Measurements from ENCODE around the gene SHROOM2.

Gene SHROOM2

GRCh38 chrX:9940421-9940820, 154.2 kb downstream of the SHROOM2 start:
- DNase-seq (ENCODE audit: low read depth): peak; percentile 40

- DNase-seq (ENCODE audit: low read depth): no peak
Observed at GRCh38 chrX:9942086-9942485, 155.9 kb downstream of the SHROOM2 start.

DNA sequence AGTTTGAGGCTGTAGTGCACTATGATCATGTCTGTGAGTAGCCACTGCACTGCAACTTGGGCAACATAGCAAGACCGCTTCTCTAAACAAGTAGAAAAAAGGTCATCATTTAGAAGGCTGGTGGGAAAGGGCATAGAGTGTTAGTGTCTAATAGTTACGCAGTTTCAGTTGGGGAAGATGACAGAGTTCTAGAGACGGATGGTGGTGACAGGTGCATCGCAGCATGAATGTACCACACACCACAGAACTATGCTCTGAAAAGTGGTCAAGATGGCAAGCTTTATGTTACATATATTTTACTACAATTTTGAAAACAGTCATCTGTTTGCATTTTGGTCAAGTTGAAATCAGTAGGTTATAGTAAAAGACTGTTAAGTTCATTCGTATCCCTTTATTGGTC, 157.2 kb downstream of the SHROOM2 start:
- no peak for DNase-seq (ENCODE audit: low read depth)

DNA sequence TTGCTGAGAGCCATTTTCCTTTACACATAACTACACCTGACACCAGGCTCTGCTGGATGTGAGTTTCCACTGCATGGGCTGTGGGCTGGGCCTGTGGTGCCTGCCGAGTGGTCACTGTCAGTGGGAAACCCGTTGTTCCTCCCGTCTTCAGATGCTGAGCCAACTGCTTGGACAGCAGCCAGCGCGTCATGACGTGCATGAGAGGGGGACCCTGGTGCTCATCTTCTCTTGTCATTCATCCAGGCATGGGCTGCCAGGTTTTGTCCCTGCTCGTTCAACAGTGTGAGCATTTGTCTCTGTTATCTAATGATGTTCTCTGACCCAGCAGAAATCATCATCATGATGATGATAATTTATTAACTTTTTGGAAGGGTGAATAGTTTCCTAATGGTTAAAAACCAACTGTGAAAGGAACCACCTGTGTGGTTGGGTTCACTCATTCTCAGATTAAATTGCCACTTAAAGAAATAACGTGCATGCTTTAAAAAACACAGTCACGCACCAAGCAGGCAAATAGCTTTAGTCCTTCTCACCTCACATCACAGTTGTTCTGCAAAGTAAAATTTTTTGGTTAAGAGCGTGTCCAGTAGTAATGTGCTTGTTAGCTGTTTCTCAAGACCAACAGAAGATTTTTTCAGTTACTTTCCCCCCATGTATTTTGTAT, 161.0 kb downstream of the SHROOM2 start:
- DNase-seq (ENCODE audit: low read depth): no peak

DNA sequence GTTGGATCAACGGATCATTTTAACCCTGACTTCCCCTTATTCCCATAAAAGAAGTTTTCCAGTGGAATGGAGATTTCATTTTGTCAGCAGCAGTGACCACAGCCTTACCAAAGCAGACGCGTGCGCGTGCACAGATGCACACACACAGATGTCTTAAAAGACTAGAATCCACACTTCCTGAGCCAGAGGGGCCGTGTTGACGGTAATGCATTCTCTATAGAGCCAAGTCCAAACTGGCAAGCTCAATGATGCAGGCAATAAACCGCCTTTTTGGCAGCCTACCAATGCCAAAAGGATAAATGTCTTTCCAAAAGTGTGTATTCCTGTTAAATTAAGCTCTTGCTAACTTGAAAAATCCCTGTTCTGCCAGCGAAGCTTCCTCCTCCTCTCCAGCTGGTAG, 162.2 kb downstream of the SHROOM2 start:
- no peak for DNase-seq (ENCODE audit: low read depth)

DNA sequence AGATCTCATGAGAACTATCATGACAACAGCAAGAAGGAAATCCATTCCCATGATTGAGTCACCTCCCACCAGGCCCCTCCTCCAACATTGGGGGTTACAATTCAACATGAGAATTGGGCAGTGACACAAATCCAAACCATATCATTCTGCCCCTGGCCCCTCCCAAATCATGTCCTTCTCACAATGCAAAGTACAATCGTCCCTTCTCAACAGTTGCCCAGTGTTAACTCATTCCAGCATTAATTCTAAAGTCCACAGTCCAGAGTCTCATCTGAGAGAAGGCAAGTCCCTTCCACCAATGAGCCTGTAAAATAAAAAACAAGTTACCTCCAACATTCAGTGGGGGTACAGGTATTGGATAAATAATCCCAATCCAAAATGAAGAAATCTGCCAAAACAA, 166.1 kb downstream of the SHROOM2 start:
- no peak for DNase-seq (ENCODE audit: low read depth)

GRCh38 chrX:9953396-9953795, 167.2 kb downstream of the SHROOM2 start:
- no peak for DNase-seq (ENCODE audit: low read depth)

GRCh38 chrX:9955506-9955905, 169.3 kb downstream of the SHROOM2 start:
- DNase-seq (ENCODE audit: low read depth): no peak

GRCh38 chrX:9957743-9958142, 171.5 kb downstream of the SHROOM2 start:
- DNase-seq (ENCODE audit: low read depth): no peak

GRCh38 chrX:9958183-9958582, 172.0 kb downstream of the SHROOM2 start:
- no peak for DNase-seq (ENCODE audit: low read depth)

DNA sequence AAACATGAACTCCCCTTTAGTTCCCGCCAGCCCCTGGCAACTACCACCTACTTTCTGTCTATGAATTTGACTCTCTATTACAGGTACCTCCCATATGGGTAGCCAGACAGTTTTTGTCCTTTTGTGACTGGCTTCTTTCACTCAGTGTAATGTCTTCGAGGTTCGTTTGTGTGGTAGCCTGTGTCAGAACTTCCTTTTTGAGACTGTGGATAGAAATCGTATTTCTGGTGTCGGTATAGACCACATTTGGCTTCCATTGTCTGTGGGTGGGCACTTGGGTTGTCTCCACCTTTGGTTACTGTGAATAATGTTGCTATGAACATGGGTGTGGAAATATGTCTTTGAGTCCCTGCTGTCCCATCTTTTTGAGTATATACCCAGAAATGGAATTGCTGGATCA, 175.5 kb downstream of the SHROOM2 start:
- DNase-seq (ENCODE audit: low read depth): no peak

DNA sequence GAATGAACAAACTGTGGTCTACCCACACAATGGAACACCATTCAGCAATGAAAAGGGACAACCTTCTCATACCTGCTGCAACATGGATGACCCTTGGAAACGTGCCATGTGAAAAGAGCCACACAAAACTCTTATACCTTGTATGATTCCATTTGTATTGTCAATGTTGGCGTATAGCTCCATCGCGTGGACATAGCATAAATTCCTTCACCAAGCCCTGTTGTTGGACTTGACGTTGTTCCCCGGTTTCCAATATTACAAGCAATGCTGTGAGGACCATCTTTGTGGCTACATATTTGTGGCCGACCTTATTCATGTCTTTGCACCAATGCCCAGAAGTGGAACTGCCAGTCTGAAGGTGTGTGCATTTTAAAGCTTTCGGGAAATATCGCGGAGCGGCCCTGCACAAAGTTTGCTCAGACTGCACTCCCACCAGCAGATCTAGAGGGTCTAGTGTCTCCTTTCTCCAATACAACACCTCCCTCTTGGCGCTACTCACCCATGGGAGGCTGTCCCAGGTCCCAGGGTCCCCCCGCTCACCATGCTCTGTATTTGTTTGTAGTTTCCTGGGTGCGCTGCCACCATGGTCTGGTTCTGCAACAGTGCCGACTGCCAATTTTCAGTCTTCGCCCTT, 180.7 kb downstream of the SHROOM2 start, which contains the start of gene CLDN34:
TSS of gene CLDN34 (plus strand) at position 584 of the 634 bp plus-strand sequence. CDS start at position 584, 0 bp downstream.
- DNase-seq (ENCODE audit: low read depth): no peak

DNA sequence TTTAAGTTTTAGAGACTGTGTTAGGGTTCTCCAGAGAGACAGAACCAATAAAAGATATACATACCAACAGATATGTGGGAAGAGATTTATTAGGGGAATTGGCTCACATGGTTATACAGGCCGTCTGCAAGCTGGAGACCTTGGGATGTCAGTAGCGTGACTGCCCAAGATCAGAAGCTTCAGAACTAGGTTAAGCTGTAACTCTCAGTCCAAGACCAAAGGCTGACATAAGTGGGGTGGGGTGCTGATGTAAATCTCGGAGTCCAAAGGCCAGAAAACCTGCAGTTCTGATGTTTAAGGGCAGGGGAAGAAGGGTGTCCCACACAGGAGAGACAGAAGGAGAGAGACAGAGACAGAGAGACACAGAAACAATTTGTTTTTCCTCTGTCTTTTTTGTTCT, 191.4 kb downstream of the SHROOM2 start:
- DNase-seq (ENCODE audit: low read depth): no peak

DNA sequence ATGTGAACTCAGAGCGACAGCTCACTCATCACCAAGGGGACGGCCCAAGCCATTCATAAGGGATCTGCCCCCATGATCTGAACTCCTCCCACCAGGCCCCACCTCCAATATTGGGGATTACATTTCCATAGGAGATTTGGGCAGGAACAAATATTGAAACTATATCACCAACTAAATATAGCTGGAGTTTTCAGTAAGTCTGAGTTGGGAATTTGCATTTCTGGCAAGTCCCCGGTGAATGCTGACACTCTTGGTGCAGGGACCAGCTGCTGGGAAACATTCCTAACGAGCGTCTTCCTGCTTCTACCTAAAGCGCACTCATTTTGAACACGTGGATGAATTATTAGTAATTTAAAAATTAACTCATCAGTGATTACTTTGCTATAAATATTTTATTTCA, 194.2 kb downstream of the SHROOM2 start:
- no peak for DNase-seq (ENCODE audit: low read depth)

GRCh38 chrX:9980927-9981326, 194.7 kb downstream of the SHROOM2 start:
- DNase-seq (ENCODE audit: low read depth): no peak

DNA sequence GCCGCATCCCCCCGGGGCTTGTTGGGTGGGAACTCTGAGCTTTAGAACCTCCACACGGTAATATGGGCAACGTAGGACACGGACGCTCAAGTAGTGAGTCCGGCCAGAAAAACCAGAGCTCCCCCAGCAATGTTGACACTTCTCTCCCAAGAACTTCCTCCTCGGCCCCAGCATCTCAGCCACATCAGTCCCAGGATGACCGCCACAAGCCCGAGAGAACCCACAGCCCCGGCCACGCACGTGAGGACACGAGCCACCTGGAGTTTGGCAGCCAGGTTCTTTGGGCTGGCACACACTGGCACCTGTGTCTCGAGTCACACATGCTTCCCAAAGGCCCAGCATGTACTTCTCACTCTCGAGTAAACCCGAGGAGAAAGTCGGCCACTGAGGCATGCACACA, 197.2 kb downstream of the SHROOM2 start:
- no peak for DNase-seq (ENCODE audit: low read depth)

GRCh38 chrX:9983846-9984245, 197.6 kb downstream of the SHROOM2 start:
- DNase-seq (ENCODE audit: low read depth): no peak

GRCh38 chrX:9988762-9989161, 202.5 kb downstream of the SHROOM2 start:
- DNase-seq (ENCODE audit: low read depth): no peak

DNA sequence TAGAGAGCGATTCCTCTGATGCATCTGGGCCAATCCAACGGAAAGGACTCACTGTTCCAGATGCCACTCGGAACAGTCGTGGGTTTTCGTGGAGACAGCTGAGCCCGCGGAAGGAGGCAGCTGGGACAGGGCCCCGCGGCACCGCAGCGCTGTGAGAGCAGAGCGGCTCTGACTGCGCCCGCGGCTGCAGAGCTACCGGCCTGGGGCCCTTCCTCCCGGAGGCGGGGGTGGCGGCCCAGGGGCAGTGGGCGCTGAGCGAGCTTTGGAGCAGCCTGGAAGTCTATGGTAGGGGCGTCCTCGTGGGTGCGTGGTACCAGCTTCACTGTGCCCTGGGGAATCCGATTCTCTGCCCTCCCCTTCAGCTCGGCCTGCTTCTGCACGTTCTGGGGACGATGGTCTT, 205.8 kb downstream of the SHROOM2 start:
- no peak for DNase-seq (ENCODE audit: low read depth)

DNA sequence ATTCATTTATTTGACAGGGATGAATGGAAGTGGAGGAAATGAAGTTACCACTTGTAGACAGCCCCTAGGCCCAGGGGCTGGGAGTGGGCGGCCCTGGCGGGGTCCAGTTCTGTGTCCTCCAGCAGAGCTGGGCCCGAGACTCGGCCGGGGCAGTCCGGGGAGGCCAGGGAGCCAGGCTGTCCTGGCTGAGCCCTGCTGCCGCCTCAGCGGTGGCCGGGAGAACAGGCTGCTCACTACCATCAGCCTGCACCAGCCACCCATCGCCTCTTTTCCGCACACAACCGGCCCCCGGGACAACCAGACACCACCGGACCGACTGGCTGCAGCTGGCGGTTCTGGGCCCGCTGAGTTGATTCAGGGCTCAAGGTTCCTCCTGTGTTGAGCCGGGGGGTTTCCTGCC, 206.5 kb downstream of the SHROOM2 start:
- DNase-seq (ENCODE audit: low read depth): no peak

DNA sequence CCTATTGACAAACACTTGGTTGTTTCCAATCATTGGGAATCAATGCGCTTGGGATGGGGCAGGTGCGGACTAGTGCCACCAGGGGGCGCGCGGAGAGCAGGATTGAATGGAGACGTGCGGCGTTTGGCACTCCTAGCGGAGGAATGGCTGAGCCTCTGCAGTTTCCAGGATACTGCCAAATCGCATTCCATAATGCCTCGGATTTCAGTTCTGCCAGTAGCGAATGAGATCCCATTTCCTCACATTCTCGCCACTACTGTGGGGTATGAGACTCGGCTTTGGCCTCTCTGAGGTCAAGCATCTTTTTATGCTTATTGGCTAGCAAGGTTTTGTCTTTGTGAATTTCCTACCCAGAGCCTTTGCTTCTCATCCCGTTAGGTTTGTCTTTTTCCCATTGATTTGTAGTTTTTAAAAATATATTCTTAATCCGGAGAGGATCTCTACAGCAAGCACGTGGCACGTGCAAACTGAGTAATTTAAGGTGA, 209.7 kb downstream of the SHROOM2 start:
- DNase-seq (ENCODE audit: low read depth): peak; percentile 63

DNA sequence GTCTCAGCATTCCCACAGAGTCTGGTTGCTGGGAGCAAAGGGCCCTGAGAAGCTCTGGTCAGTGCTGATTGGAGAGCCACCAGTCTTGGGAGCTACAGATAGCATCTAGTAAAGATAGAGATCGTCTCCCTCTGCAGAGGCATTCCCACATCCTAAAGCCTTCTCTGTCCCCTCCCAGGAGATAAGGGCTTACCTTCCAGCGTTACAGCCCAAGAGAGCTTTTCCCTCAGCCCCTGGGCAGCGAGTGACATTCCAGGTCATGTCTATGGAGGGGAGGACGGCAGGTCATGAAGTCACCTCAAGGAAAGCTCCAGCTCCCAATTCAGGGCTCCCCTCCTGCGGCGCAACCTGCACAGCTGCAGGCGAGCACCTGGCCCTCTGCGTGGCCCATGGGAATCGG, 210.8 kb downstream of the SHROOM2 start:
- DNase-seq (ENCODE audit: low read depth): no peak

DNA sequence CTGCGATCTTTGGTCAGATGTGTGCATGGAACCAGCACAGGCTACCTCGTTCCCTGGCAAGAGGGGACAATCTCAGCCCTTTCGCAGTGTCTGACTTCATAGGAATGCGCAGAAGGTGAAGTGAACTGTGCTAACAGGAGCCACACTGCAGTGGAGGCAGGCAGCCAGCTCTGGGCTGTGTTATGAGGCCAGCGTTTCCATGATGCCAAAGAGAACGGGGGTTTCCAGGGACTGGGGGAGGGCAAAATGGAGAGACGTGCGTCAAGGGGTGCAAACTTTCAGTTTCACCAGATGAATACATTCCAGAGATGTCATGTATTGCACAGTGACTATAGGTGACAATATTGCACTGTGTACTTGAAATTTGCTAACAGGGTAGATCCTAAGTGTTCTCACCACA, 211.3 kb downstream of the SHROOM2 start:
- no peak for DNase-seq (ENCODE audit: low read depth)

Data from GM04504 (cell line).